GM18870 (cell line): ENCODE measurements around the gene PRKD3.
"Not testable (repeated sequence)": the region's sequence is repeated elsewhere in the genome, so short reads cannot be mapped to it uniquely, and the experiment has no call there.

Source experiments
- ATAC-seq: cut with Tn5 transposase; IDR thresholded peaks from one replicate; pipeline ENCODE4 v1.9.1; 2021; ENCODE audit warnings: moderate library complexity; ENCODE audit not compliant: unreplicated experiment

The PRKD3 gene

DNA sequence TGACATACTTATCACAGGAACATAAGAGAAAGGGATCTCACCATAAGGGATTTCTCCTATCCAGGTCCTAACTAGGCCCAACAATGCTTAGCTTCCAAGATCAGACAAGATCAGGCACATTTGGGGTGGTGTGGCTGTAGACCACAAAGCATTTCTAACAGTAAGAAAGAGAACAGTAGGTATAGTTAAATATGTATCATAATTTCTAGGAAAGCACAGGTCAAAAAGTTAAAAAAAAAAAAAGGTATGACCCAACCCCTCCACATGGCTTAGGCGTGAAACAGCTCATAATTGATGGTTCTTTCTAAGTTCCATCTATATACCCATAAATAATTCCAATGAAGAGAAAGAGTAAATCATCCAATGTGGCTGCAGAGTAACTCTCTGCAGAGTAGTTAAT lies 6.9 kb downstream of the PRKD3 start:
- no peak for ATAC-seq

DNA sequence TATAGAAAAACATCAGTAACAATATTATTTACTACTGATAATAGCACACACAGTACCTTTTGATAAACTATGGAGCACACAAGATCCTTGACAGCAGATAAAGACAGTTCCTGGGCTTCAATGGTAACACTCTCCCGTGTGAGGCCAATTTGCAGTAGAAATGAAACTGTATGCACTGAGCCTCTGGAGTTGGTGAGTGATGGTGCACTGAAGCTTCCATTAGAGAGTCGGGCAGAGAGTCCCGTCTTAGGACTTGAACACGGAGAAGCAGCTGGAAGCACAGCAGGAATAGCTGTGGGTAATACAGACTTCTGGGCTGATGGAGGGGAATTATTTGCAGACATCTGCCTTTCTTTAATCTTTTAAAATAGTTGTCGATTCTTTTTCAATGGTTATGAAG lies 8.5 kb downstream of the PRKD3 start:
- ATAC-seq = no peak

DNA sequence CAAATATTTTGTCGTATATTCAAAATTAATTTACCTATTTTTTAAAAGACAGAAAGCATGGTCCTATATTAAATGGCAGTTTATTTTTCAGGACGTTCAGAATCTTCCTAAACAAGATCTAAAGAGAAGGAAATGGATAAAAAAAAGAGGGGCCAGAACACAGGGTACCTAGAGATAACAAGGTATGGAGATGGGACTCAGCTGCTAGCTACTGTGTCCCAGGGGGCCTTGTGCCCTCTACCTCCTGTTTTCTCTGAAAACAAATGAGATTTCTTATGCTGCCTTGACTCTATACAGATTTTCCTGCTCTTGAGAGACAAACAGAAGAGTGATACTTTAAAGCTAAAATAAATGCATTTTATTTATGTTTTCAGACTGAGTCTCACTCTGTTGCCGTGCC lies 9.3 kb downstream of the PRKD3 start:
- no peak for ATAC-seq

- no peak for ATAC-seq
Measured at GRCh38 chr2:37307500-37307899, 17.1 kb downstream of the PRKD3 start.

- no peak for ATAC-seq
Measured at GRCh38 chr2:37306024-37306423, 18.6 kb downstream of the PRKD3 start.

DNA sequence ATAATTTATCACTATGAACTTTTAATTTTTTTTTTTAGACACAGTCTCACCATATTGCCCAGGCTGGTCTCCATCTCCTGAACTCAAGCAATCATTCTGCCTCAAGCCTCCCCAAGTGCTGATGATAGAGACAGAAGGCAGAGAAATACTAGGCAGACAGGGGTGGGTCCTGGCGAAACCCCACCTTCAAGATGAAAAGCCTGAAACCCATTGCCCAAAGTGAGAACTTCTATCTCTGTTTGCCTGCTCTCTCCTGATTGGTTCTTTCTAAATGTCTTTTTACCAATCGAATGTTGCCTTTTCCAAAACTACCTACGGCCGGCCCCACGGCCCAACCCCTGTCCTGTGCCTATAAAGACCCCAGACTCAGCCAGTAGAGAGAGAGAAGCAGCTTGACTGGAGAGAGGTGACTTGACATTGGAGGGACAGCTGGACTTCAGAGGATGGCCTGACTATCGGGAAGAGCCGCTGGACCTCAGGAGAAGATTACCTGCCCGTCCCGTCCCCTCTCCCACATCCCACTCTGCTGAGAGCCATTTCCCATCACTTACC lies 21.9 kb downstream of the PRKD3 start:
- no peak for ATAC-seq

GRCh38 chr2:37301408-37301807 lies 23.2 kb downstream of the PRKD3 start:
- no peak for ATAC-seq

DNA sequence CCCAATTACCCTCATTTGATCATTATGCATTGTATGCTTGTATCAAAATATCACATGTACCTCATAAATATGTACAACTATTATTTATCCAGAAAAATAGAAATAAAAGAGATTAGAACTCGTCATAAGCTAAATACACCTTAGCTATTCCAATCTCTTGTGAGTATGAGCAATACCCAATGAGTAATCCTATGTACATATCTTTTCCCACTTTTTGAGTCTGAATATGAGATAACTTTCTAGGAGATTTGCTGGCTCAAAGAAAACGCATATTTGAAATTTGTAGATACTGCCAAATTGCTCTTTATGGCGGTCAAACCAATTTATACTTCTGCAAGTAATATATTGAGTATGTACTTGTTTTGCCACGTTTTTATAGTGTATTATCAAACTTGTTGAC lies 24.1 kb downstream of the PRKD3 start:
- no peak for ATAC-seq

DNA sequence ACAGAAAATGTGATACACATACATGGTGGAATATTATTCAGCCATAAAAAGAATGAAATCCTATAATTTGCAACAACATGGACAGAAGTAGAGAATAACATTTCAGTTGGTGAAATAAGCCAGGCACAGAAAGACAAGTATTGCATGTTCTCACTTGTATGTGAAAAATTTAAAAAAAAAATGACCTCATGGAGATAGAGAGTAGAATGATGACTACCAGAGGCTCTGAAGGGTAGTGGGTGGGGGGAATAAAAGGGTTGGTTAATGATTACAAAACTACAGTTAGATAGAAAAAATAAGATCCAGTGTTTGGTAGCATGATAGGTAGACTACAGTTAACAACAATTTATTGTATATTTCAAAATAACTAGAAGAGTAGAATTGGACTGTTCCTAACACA lies 24.5 kb downstream of the PRKD3 start:
- no peak for ATAC-seq

- no peak for ATAC-seq
Measured at GRCh38 chr2:37297632-37298031, 27.0 kb downstream of the PRKD3 start.

GRCh38 chr2:37295469-37296073 lies 29.1 kb downstream of the PRKD3 start:
- no peak for ATAC-seq

- ATAC-seq = not testable (repeated sequence)
Measured at GRCh38 chr2:37294858-37295257, 29.8 kb downstream of the PRKD3 start.

DNA sequence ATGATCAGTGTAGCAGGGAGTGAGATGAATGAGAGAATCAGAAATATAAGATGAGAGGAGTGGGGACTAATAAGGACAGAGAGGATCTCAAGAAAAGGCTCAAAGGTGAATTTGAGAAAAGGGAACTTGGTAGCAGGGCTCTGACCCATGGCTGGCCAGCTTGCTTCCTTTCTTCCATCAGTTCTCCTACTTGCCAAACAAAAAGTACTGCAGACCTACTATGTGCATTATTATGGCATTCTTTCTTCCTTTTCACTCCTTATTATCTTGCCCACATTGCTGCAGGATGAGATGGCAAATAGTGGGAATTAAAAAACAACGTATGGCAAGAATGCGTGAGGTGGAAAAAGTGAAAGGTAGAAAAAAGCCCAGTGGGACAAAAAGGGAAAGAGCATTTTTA lies 33.0 kb downstream of the PRKD3 start:
- ATAC-seq = no peak

GRCh38 chr2:37287966-37288365 lies 36.7 kb downstream of the PRKD3 start:
- no peak for ATAC-seq

GRCh38 chr2:37284381-37284780 lies 40.3 kb downstream of the PRKD3 start:
- ATAC-seq = no peak

GRCh38 chr2:37283207-37283606 lies 41.4 kb downstream of the PRKD3 start:
- ATAC-seq = no peak

DNA sequence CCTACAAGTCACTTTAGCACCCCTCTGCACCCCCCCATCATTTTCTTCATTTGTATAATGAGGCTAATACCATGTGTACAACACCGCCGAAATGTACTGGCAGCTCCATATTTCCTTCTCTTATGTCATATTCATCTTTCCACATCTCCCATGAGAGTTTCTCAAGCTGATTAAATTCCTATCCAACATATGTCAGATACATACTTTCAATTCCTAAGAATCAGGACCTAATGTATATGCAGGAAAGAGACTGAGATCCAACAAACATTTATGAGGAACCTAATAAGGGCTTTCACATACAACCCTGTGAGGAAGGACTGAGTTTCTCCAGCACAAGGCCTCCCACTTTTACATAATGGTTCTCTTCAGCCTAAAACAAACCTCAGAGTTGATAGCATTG lies 41.9 kb downstream of the PRKD3 start:
- ATAC-seq = no peak

- no peak for ATAC-seq
Measured at GRCh38 chr2:37281916-37282315, 42.7 kb downstream of the PRKD3 start.

GRCh38 chr2:37276291-37276690 lies 48.3 kb downstream of the PRKD3 start:
- ATAC-seq = no peak
